Esophagus muscularis mucosa (tissue), 4 donors: Measurements from ENCODE around the gene RBFOX2. TPM values are rescaled to one million over a fixed set of nuclear protein-coding genes. Genes with fewer than 3 reads are reported as not detected.

Experiments
- DNase-seq: peaks from one replicate; pipeline ENCODE4 v3.0.0-alpha.2; 2017; ENCODE audit errors: extremely low spot score
- H3K27ac ChIP-seq, 4 donors: fragments of 200-600 bp; sonication (generic); replicated peaks in 1 of 4; 1 replicate in 3 of 4; 2 replicates in 1 of 4; pipeline ENCODE4 v1.5.1; 2016 to 2019; ENCODE audit warnings: mild to moderate bottlenecking in 1 of 4
- H3K27me3 ChIP-seq, 4 donors: fragments of 200-600 bp; sonication (generic); one replicate each; pipeline versions ENCODE4 v1.5.1 to v1.6.0; 2016 to 2019
- H3K36me3 ChIP-seq, 4 donors: fragments of 200-600 bp; sonication (generic); one replicate each; pipeline ENCODE4 v1.5.1; 2016 to 2019
- H3K4me1 ChIP-seq, 4 donors: fragments of 200-600 bp; sonication (generic); one replicate each; pipeline ENCODE4 v1.5.1; 2016 to 2019
- H3K4me3 ChIP-seq, 4 donors: fragments of 200-600 bp; sonication (generic); 1 replicate in 2 of 4; 2 replicates in 2 of 4; pipeline ENCODE4 v1.5.1; 2016 to 2019; ENCODE audit warnings: mild to moderate bottlenecking in 4 of 4, moderate library complexity in 1 of 4
- H3K9me3 ChIP-seq, 4 donors: fragments of 200-600 bp; sonication (generic); 1 replicate in 3 of 4; 2 replicates in 1 of 4; pipeline ENCODE4 v1.5.1; 2016 to 2019
- CTCF ChIP-seq, 3 experiments: fragments of 200-600 bp in 2 of 3; fragments of 450-650 bp in 1 of 3; sonication (generic) in 2 of 3; IDR thresholded peaks; one replicate each; pipeline ENCODE4 v1.5.1; 2017 to 2019; ENCODE audit warnings: antibody characterized with exemption in 3 of 3, mild to moderate bottlenecking in 2 of 3, moderate library complexity in 1 of 3
- EP300 ChIP-seq: sonication (generic); formaldehyde crosslinking; IDR thresholded peaks from one replicate; pipeline ENCODE4 v1.6.1; 2017; ENCODE audit warnings: antibody characterized with exemption
- POLR2A ChIP-seq: fragments of 450-650 bp; IDR thresholded peaks from one replicate; pipeline ENCODE4 v1.6.1; 2017; ENCODE audit warnings: antibody characterized with exemption, moderate library complexity, mild to moderate bottlenecking, low read depth
- POLR2AphosphoS5 ChIP-seq, 2 donors: sonication (generic); formaldehyde crosslinking; IDR thresholded peaks; one replicate each; pipeline ENCODE4 v1.6.1; 2017; ENCODE audit warnings: antibody characterized with exemption in 2 of 2
- WGBS: methylation state at CpG from one replicate; pipeline ENCODE4 v1.1.5; 2018; 5-methylcytosine and 5-hydroxymethylcytosine counted together
- intact Hi-C: fragments of 100-400 bp; cut with DNase I; formaldehyde crosslinking; loops from one replicate; pipeline ENCODE4 v1.15.1; 2023
- total RNA-seq, 4 donors: library from RNA; depleted of rRNA; stranded (reverse); fragments of >200 nt; gene quantifications; one replicate each; pipeline versions ENCODE4 v1.1.0 to v1.2.1, GENCODE V29; 2016

RBFOX2 gene
- total RNA-seq, 4 donors from 2014 or later = 113 to 179 (median 155) TPM

GRCh38 chr22:35821654-35822053, 207.0 kb downstream of the RBFOX2 start:
- Histone ChIP-seq H3K27me3 (no peaks in the 10 kb centered on the region), H3K36me3 (no peaks in the 10 kb centered on the region), H3K9me3 (no peaks in the 10 kb centered on the region), H3K4me1 (peaks cover 33 to 76% (median 52%) of the 10 kb centered on the region in 4 donors), H3K27ac (no peak overlapping the region), H3K4me3 (no peak overlapping the region)
- TF ChIP-seq POLR2A = no peak
- no peak for TF ChIP-seq EP300
- 54% methylated on average over 1 of the region's 1 CpG for WGBS
- intact Hi-C loops = loop anchor here (10.0 kb wide), 1 partner anchor 57 kb away; no protein-coding TSS in a partner anchor
- no peak for DNase-seq

- Histone ChIP-seq H3K4me1 (peaks cover 38 to 86% (median 66%) of the 10 kb centered on the region in 4 donors), H3K36me3 (no peaks in the 10 kb centered on the region), H3K9me3 (no peaks in the 10 kb centered on the region), H3K27ac (no peak overlapping the region), H3K4me3 (no peak overlapping the region), H3K27me3 (no peaks in the 10 kb centered on the region)
- WGBS = 74% methylated on average over 1 of the region's 1 CpG
- no peak for DNase-seq
- intact Hi-C loops = no loop called here
- TF ChIP-seq EP300 = no peak
- no peak for TF ChIP-seq POLR2A
- TF ChIP-seq CTCF (IDR thresholded peaks at IDR 0.05) = no peak
Observed at GRCh38 chr22:35819421-35819820, 209.2 kb downstream of the RBFOX2 start.

GRCh38 chr22:35818897-35819296, 209.7 kb downstream of the RBFOX2 start:
- H3K27ac ChIP-seq = no peak overlapping the region
- TF ChIP-seq POLR2A (no peak), EP300 (no peak), CTCF (IDR thresholded peaks at IDR 0.05) (no peak), POLR2AphosphoS5 (IDR thresholded peaks at IDR 0.05) (no peak)
- no peak overlapping the region for H3K4me3 ChIP-seq
- H3K27me3 ChIP-seq = no peaks in the 10 kb centered on the region
- intact Hi-C loops = no loop called here
- no peaks in the 10 kb centered on the region for H3K9me3 ChIP-seq
- DNase-seq = no peak
- H3K36me3 ChIP-seq = no peaks in the 10 kb centered on the region
- peaks cover 38 to 81% (median 64%) of the 10 kb centered on the region in 4 donors for H3K4me1 ChIP-seq
- 38% methylated on average over 1 of the region's 1 CpG for WGBS

GRCh38 chr22:35812600-35812999, 216.0 kb downstream of the RBFOX2 start:
- H3K27ac ChIP-seq = no peak overlapping the region
- peaks cover 5 to 33% (median 29%) of the 10 kb centered on the region in 4 donors for H3K4me1 ChIP-seq
- intact Hi-C loops = no loop called here
- peaks cover 0 to 17% (median 16%) of the 10 kb centered on the region in 4 donors for H3K36me3 ChIP-seq
- peaks cover 0 to 3% (median 0%) of the 10 kb centered on the region in 4 donors for H3K9me3 ChIP-seq
- no peaks in the 10 kb centered on the region for H3K27me3 ChIP-seq
- WGBS = 66% methylated on average over 4 of the region's 4 CpGs
- TF ChIP-seq POLR2AphosphoS5 (IDR thresholded peaks at IDR 0.05) = no peak
- TF ChIP-seq POLR2A = no peak
- TF ChIP-seq EP300 = no peak
- no peak for TF ChIP-seq CTCF (IDR thresholded peaks at IDR 0.05)
- no peak for DNase-seq
- H3K4me3 ChIP-seq = no peak overlapping the region

GRCh38 chr22:35811670-35812069, 217.0 kb downstream of the RBFOX2 start:
- H3K9me3 ChIP-seq = peaks cover 0 to 3% (median 0%) of the 10 kb centered on the region in 4 donors
- peaks cover 5 to 25% (median 19%) of the 10 kb centered on the region in 4 donors for H3K4me1 ChIP-seq
- no peak overlapping the region for H3K4me3 ChIP-seq
- peaks cover 0 to 20% (median 16%) of the 10 kb centered on the region in 4 donors for H3K36me3 ChIP-seq
- H3K27me3 ChIP-seq = no peaks in the 10 kb centered on the region
- no peak for DNase-seq
- H3K27ac ChIP-seq = no peak overlapping the region
- 91% methylated on average over 3 of the region's 3 CpGs for WGBS
- TF ChIP-seq CTCF (IDR thresholded peaks at IDR 0.05) = no peak
- no peak for TF ChIP-seq POLR2AphosphoS5 (IDR thresholded peaks at IDR 0.05)
- no peak for TF ChIP-seq POLR2A
- no peak for TF ChIP-seq EP300
- intact Hi-C loops = no loop called here
